SHP77 (cell line): ENCODE data around the gene OPRL1.

Experiments
- DNase-seq, 2 experiments: peaks; one replicate each; lab custom pipeline; 2025; lab: John Stamatoyannopoulos, UW

OPRL1 gene

DNA sequence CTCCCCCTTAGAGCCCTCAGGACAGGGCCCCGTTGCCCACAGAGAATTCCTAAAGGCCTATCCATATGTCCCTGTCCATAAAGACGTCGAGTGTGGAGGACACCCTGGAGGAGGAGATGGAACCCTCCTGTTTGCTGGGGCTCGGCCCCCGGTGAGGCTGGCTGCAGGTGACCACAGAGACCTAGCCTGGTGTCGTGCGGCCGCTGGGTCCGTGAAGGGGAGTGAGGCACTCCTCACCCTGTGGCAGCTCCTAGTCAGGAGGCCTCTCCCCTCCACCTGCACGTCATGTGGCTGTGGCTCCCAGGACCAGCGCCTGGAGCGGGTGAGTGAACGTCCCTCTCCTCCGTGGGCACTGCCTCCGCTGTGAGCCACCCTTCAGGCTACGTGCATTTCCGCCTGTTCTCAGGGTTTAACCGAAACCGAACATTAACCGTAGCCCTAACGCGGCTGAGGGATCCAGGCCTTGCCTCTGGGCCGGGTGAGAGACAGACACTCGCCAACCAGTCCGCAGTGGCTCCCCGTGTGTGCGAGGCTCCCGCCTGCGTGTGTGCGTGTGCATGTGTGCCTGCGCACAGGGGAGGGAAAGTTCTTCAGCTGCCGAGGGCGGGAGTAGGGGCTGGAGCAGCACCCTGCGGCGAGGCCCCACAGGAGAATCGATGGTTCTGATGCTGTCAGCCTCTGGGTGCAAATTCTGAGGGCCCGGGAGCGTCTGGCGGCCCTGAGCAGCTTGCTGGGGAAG, 22.8 kb upstream of the OPRL1 start:
- peak in 1 of 2 experiments; percentile 39 for DNase-seq

DNA sequence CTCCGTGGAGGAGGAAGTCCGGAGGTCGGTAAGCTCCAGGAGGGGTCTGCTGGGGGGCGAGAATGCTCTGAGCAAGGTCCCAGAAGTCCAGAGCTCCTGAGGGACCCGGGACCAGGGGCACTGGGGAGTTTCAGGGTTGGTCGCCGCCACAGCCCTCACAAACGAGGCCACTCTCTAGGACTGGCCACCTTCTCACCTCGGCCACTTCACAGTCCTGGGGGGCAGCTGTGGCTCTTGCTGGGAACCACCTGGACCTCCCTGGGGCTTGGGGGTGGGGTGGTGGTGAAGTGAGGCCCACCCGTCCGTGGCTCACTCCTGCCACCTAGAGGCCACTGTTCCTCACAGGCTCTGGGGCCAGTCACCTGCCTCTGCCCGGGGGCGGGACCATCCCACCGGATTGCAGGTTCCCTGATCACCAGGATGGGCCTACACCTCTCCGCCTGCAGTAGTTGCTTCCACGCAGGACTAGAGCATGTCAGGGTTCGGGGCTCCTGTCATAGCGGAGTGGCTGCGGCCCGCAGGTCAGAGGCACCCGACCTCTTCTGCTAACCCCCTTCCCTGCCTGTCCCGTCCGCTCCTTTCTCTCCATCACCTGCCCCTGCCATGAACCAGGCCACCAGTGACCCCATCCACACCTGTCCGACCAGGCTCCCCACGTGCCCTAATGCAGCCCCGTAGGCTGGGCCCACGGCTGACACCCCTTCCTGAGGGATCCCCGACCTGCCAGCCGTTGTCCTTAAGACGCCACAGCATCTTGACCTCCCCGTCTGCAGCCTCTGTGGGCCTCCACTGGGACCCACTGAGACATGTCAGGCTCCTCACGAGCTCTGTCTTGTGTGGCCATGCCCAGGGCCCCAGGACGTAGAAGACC, 22.0 kb upstream of the OPRL1 start:
- peak; percentile 79 to 90 for DNase-seq

DNA sequence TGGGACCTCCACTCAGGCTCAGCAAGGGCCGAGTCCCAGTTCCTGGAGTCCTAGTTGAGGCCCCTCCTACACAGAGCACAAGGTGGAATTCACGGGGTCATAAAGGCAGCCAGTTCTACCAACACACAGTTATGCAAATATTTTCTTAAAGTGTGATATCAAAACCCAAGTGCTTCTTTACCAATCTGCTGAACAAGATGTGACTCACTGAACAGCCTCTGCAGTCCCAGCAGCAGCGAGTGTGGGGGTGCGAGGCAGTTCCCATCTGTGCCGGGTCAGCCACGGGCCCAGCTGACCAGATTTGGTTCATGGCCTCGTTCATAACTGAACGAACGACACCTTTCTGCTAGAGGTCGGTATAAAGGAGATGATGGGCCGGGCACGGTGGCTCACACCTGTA, 21.3 kb upstream of the OPRL1 start:
- no peak for DNase-seq

DNA sequence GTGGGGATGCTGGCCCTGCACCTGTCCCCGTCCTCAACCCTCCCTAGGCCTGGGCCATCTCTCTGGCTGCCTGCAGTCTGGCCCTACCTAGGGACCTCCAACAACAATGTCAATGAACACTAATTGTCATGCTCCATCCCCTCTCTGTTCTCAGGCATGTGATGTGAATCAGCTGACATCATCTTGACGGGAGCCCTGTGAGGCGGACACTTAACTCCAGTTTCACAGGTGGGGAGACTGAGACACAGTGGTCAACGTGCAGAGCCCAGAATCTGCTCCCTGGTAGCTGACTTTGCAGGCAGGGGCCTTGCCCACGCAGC, 17.6 kb upstream of the OPRL1 start:
- no peak for DNase-seq

- peak; percentile 99 for DNase-seq
Observed at GRCh38 chr20:64062596-64063388, 17.1 kb upstream of the OPRL1 start, which contains the start of gene TCEA2. Gene TCEA2 (plus strand): TSS chr20:64063198. CDS start chr20:64063313, 115 bp downstream.

- DNase-seq, result no peak
Observed at GRCh38 chr20:64063389-64064144, 16.3 kb upstream of the OPRL1 start.

DNA sequence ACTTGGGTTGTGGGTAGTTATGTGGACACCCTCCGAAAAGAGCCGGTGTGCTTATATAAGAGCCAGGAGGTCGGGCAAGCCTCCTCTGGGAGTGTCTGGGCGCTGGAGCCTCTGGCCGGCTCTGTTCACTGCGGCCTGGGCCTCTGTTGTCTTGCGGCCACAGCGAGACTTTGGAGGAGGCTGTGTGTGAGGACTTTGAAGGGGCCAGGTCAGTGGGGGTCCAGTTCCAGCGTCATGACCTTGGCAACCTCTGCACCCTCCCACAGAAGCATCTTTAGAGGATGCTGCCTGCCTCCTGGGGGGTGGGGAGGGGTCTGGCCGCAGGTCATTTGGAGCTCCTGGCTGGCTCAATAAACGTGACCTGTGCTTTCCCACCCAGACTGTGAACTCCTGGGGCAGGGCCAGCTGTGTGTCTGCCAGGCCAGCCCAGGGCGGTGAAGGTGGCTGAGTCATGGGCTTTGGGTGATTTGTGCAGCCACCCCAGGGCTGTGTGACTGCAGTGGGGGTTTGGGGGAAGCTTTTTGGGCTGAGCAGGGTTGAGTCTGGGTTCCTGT, 15.7 kb upstream of the OPRL1 start:
- DNase-seq, result no peak

- no peak for DNase-seq
Observed at GRCh38 chr20:64065062-64065973, 14.6 kb upstream of the OPRL1 start.

DNA sequence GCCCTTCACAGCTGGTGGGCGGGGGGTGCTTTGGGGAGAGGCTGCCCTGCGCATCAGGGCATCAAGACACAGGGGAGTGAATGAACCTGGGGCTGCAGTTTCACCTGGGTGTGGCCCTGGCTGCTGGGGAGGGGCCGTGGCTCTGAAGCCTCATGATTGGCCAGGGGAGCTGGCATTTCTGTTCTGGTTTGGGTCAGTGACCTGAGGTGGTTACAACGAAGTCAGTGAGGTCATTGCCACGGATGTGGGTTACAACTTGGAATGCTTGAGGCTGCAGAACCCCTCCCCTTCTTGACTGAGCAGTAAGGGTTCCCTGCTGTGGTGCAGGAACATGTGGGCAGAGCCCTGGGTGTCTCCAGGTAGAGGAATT, 13.9 kb upstream of the OPRL1 start:
- DNase-seq, result no peak

GRCh38 chr20:64067005-64067632, 12.8 kb upstream of the OPRL1 start:
- DNase-seq, result no peak

DNA sequence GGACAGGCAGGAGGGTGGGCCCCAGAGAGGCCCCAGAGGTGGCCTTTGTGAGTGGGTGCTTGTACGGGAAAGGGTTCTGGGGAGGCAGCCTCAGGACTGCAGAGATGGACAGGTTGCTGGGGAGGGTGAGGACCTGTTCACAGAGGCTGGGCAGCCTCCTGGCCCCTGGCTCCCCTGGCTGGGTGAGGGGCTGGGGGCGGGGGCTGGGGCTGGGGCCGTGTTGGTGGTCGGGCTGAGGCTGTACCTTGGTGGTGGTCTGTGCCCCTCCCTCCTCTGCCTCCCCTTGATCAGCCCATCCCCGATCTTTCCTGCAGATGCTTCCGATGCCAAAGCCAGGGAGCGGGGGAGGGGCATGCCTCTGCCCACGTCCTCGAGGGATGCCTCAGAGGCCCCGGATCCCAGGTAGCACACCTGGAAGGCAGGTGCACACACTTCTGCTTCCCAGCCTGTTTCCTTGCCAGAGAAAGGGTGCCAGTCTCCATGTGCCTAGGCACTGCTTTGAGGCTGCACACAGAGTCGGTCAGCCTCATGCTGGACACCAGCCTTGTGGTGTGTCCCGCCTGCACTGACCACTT, 12.1 kb upstream of the OPRL1 start:
- DNase-seq, result no peak

DNA sequence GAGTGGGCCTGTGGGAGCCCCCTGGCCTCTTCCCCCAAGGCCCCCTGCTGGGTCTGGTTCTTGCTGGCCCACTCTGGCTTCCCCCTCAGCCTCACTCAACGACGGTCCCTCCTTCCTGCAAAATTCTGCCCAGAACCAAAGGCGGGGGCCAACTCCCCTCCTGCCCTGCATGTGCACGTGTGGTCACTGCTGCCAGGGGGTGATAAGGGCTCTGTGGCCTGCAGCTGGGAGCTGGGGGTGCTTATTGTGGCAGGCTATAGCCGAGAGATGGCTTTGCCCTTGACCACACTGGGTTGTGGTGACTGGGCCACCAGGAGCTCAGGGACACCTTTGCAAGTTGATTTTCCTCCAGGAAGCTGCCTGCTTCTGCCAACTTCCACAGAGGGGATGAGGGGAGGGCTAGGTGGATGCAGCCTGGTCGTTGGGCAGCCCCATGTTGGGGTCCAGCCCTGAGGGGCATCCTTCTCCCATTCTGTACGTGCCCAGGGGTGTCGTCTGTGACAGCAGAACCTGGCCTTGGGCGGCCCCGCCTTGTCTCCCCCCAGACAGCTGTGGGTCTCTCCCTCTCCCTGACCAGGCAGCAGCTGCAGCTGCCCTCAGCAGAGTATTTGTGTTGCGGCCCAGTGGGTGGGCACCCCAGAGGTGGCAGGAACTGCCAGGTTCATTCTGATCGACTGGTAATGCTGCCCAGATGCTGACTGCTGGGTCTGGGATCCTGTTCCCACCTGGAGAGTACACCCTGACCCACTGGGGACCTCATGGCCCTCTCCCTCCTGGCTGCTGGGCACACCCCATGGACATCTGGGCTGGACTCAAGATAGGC, 11.3 kb upstream of the OPRL1 start:
- DNase-seq, result no peak

DNA sequence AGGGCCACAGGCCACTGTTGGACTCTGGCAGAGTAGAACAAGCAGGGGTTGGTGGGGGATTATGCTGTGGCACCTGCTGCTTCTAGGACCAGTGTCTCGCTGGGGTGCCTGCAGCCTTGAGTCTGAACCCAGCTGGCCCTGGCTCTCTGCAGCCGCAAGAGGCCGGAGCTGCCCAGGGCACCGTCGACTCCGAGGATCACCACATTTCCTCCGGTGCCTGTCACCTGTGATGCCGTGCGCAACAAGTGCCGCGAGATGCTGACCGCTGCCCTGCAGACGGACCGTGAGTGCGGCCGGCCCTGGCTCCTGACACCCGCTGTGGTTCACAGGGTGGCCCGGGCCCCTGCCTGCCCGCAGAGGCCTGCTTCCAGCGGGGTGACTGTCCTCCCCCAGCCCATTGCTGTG, 10.7 kb upstream of the OPRL1 start:
- no peak for DNase-seq

DNA sequence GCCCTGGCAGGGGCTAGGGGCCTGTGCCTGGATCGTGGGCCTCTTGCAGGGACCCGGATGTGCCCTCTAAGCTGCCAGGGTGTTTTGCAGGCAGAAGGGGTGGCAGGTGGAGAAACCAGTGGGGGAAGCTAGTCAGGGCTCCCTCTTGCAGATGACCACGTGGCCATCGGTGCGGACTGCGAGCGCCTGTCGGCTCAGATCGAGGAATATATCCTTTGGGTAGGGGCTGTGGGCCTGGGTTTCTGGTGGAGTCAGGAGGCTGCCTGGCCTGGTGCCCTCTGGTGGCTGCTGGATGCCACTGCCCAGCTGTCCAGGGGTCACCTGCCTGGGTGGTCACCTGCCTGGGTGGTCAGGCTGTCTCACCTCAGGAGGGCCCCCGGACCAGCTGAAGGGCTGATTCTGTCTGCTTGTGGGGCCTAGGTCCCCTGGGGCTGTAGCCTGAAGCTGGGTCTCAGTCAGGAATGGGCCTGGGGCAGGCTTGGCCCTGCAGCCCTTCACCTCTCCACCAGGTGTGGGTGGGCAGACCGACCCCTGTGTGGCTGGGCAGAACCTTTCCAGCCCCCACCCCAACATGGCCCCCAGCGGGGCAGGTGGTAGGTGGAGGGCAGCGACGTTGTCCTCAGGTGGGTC, 10.2 kb upstream of the OPRL1 start:
- peak in 1 of 2 experiments; percentile 73 for DNase-seq

- no peak for DNase-seq
Observed at GRCh38 chr20:64070244-64070993, 9.5 kb upstream of the OPRL1 start.

GRCh38 chr20:64071341-64072332, 8.2 kb upstream of the OPRL1 start:
- DNase-seq, result no peak
